ENCODE data around the gene HERC5. TPM values are rescaled to one million over a fixed set of nuclear protein-coding genes. Genes with fewer than 3 reads are reported as not detected.

The HERC5 gene
- total RNA-seq, 2 donors from 2014 or later = 13.4 to 13.7 TPM

GRCh38 chr4:88489100-88489761, 32.3 kb downstream of the HERC5 start:
- no peak for DNase-seq (ENCODE audit: low spot score)
- Histone ChIP-seq H3K9me3 (no peaks in the 10 kb centered on the region), H3K27me3 (replicated peaks; ENCODE audit: insufficient read depth) (no peaks in the 10 kb centered on the region), H3K36me3 (peaks cover 19% of the 10 kb centered on the region), H3K4me1 (ENCODE audit: control insufficient read depth in 1 of 2, low read depth in 2 of 2) (no peaks in the 10 kb centered on the region), H3K27ac (no peak overlapping the region), H3K4me3 (no peak overlapping the region)
- no peak for ATAC-seq (ENCODE audit: insufficient number of reproducible peaks, low FRiP score, low read depth)
- no peak for TF ChIP-seq CTCF (IDR thresholded peaks at IDR 0.05)

- Histone ChIP-seq H3K4me1 (ENCODE audit: control insufficient read depth in 1 of 2, low read depth in 2 of 2) (no peaks in the 10 kb centered on the region), H3K27ac (no peak overlapping the region), H3K36me3 (peaks cover 20% of the 10 kb centered on the region), H3K27me3 (replicated peaks; ENCODE audit: insufficient read depth) (no peaks in the 10 kb centered on the region), H3K4me3 (no peak overlapping the region), H3K9me3 (no peaks in the 10 kb centered on the region)
- DNase-seq (ENCODE audit: low spot score) (no peak), ATAC-seq (ENCODE audit: insufficient number of reproducible peaks, low FRiP score, low read depth) (no peak)
- no peak for TF ChIP-seq CTCF (IDR thresholded peaks at IDR 0.05)
Observed at GRCh38 chr4:88497859-88498409, 41.0 kb downstream of the HERC5 start.

GRCh38 chr4:88503344-88503743, 46.4 kb downstream of the HERC5 start:
- no peak for ATAC-seq (ENCODE audit: insufficient number of reproducible peaks, low FRiP score, low read depth)
- no peaks in the 10 kb centered on the region for H3K4me1 ChIP-seq (ENCODE audit: control insufficient read depth in 1 of 2, low read depth in 2 of 2)
- H3K27ac ChIP-seq = no peak overlapping the region
- H3K36me3 ChIP-seq = peaks cover 13% of the 10 kb centered on the region
- H3K27me3 ChIP-seq (replicated peaks; ENCODE audit: insufficient read depth) = no peaks in the 10 kb centered on the region
- no peaks in the 10 kb centered on the region for H3K9me3 ChIP-seq
- no peak overlapping the region for H3K4me3 ChIP-seq
- DNase-seq (ENCODE audit: low spot score) = no peak
- TF ChIP-seq CTCF (IDR thresholded peaks at IDR 0.05) = no peak

GRCh38 chr4:88511236-88511635, 54.3 kb downstream of the HERC5 start:
- Histone ChIP-seq H3K9me3 (no peaks in the 10 kb centered on the region), H3K27ac (no peak overlapping the region), H3K27me3 (replicated peaks; ENCODE audit: insufficient read depth) (no peaks in the 10 kb centered on the region), H3K4me3 (no peak overlapping the region), H3K4me1 (ENCODE audit: control insufficient read depth in 1 of 2, low read depth in 2 of 2) (no peaks in the 10 kb centered on the region), H3K36me3 (no peaks in the 10 kb centered on the region)
- ATAC-seq (ENCODE audit: insufficient number of reproducible peaks, low FRiP score, low read depth) (no peak), DNase-seq (ENCODE audit: low spot score) (no peak)
- no peak for TF ChIP-seq CTCF (IDR thresholded peaks at IDR 0.05)

GRCh38 chr4:88514557-88515511, 57.9 kb downstream of the HERC5 start:
- Histone ChIP-seq H3K4me3 (no peak overlapping the region), H3K9me3 (no peaks in the 10 kb centered on the region), H3K27me3 (replicated peaks; ENCODE audit: insufficient read depth) (no peaks in the 10 kb centered on the region), H3K36me3 (no peaks in the 10 kb centered on the region), H3K27ac (no peak overlapping the region), H3K4me1 (ENCODE audit: control insufficient read depth in 1 of 2, low read depth in 2 of 2) (no peaks in the 10 kb centered on the region)
- DNase-seq (ENCODE audit: low spot score) (no peak), ATAC-seq (ENCODE audit: insufficient number of reproducible peaks, low FRiP score, low read depth) (no peak)
- no peak for TF ChIP-seq CTCF (IDR thresholded peaks at IDR 0.05)
